ENCODE data around the gene AP4M1. TPM values are rescaled to one million over a fixed set of nuclear protein-coding genes. Genes with fewer than 3 reads are reported as not detected.

Gene AP4M1
- total and polyA plus RNA-seq, 2 donors (not counting 1 experiment from before 2014, with no cell fraction given), result 17.2 to 19.6 TPM

DNA sequence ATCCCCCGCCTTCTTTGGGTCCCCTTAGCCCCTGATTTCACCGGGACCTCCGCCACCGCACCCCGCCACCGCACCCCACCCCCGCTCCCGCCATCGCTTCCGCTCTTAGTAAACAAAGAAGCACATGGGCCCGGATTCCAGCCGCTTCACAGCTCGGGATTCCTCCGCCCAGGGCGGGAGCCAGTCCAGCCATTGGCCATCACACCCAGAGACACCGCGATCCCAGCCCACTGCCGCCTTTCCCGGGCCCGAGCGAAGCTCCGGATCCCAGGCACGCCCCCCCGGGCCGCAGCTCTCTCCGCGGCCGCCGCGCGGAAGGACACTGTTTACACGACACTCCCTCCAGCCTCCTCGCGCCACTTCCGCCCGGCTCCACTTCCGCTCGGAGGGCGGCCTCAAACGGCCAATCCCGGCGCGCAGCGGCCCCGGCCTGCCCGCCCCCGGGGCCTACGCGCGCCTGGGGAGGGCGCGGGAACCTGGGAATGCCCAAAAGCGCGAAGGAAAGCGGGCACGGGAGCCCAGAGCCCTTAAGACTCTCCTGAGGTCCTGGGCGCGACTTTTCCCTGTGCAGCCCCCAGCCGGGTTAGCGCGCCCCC, 925 bp upstream of the AP4M1 start:
- TF ChIP-seq, protein P1, sequence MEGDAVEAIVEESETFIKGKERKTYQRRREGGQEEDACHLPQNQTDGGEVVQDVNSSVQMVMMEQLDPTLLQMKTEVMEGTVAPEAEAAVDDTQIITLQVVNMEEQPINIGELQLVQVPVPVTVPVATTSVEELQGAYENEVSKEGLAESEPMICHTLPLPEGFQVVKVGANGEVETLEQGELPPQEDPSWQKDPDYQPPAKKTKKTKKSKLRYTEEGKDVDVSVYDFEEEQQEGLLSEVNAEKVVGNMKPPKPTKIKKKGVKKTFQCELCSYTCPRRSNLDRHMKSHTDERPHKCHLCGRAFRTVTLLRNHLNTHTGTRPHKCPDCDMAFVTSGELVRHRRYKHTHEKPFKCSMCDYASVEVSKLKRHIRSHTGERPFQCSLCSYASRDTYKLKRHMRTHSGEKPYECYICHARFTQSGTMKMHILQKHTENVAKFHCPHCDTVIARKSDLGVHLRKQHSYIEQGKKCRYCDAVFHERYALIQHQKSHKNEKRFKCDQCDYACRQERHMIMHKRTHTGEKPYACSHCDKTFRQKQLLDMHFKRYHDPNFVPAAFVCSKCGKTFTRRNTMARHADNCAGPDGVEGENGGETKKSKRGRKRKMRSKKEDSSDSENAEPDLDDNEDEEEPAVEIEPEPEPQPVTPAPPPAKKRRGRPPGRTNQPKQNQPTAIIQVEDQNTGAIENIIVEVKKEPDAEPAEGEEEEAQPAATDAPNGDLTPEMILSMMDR (conservative IDR thresholded peaks at IDR 0.05 in 1 of 2, IDR thresholded peaks at IDR 0.05 in 1 of 2; ENCODE audit: low read depth in 1 of 2, low read length in 2 of 2), result no peak
- TF ChIP-seq EZH2 (IDR thresholded peaks at IDR 0.05; ENCODE audit: low read length, missing control alignments), result no peak
- no peak overlapping the region for H2AFZ ChIP-seq (ENCODE audit: low read length)
- H4K20me1 ChIP-seq (ENCODE audit: control insufficient read depth, extremely low read depth, insufficient read depth, low read length), result no peaks in the 10 kb centered on the region
- H3K4me2 ChIP-seq (ENCODE audit: extremely low read depth, insufficient read depth, low read length), result peak overlapping the region; percentile 89
- peaks cover 7% of the 10 kb centered on the region for H3K4me1 ChIP-seq (ENCODE audit: control insufficient read depth, extremely low read depth, insufficient read depth, low read length)
- peak; percentile 98 to 99 for DNase-seq (ENCODE audit: low read depth in 2 of 2)
- peak overlapping the region; percentile 87 for H3K27ac ChIP-seq (ENCODE audit: insufficient read depth, low read length)
- H3K9me3 ChIP-seq (ENCODE audit: control insufficient read depth, insufficient read depth, low read depth, low read length), result no peaks in the 10 kb centered on the region
- peaks cover 26% of the 10 kb centered on the region for H3K36me3 ChIP-seq (ENCODE audit: control insufficient read depth, insufficient read depth, low read length)
- peaks cover 30% of the 10 kb centered on the region for H3K79me2 ChIP-seq (ENCODE audit: control insufficient read depth, insufficient read depth, low read length)
- H3K27me3 ChIP-seq (ENCODE audit: control insufficient read depth, insufficient read depth, low read length), result no peaks in the 10 kb centered on the region
- peak overlapping the region; percentile 77 to 90 (median 84) for H3K4me3 ChIP-seq (replicated peaks in 1 of 4; ENCODE audit: control extremely low read depth in 1 of 4, insufficient read depth in 1 of 4, low read depth in 3 of 4, low read length in 4 of 4)
- peak overlapping the region; percentile 77 for H3K9ac ChIP-seq (ENCODE audit: insufficient read depth, low read length)

DNA sequence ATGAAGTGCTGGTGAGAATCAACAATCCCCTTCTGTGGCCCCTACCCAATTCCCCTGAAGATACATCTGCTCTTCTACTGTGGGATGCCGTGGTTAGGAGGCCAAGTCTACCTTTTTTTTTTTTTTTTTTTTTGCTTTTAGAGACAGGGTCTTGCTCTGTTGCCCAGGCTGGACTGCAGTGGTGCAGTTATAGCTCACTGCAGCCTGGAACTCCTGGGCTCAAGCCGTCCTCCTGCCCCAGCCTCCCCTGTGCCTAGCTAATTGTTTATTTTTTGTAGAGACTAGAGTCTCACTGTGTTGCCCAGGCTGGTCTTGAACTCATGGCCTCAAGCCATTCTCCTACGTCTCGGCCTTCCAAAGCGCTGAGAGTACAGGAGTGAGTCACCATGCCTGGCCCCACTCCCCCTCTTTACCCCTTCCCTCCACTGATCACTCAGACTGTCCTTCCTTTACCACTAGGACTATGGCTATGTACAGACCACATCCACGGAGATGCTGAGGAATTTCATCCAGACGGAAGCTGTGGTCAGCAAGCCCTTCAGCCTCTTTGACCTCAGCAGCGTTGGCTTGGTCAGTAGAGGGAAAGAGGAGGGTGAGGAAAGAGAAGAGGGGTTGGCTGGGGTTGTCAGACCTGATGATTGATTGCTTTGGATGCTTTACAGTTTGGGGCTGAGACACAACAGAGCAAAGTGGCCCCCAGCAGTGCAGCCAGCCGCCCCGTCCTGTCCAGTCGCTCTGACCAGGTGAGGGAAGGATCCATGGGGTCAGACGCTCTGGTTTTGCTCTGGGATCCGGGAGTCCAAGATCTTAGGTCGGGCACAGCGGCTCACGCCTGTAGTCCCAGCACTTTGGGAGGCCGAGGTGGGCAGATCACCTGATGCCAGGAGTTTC, 1.8 kb downstream of the AP4M1 start:
- no peaks in the 10 kb centered on the region for H4K20me1 ChIP-seq (ENCODE audit: control insufficient read depth, extremely low read depth, insufficient read depth, low read length)
- no peak overlapping the region for H2AFZ ChIP-seq (ENCODE audit: low read length)
- H3K27me3 ChIP-seq (ENCODE audit: control insufficient read depth, insufficient read depth, low read length), result no peaks in the 10 kb centered on the region
- H3K27ac ChIP-seq (ENCODE audit: insufficient read depth, low read length), result peak overlapping the region; percentile 87
- peak overlapping the region in 2 of 4 experiments; percentile 23 to 81 for H3K4me3 ChIP-seq (replicated peaks in 1 of 4; ENCODE audit: control extremely low read depth in 1 of 4, insufficient read depth in 1 of 4, low read depth in 3 of 4, low read length in 4 of 4)
- H3K36me3 ChIP-seq (ENCODE audit: control insufficient read depth, insufficient read depth, low read length), result peaks cover 22% of the 10 kb centered on the region
- H3K9ac ChIP-seq (ENCODE audit: insufficient read depth, low read length), result no peak overlapping the region
- H3K9me3 ChIP-seq (ENCODE audit: control insufficient read depth, insufficient read depth, low read depth, low read length), result no peaks in the 10 kb centered on the region
- TF ChIP-seq, protein P1 (conservative IDR thresholded peaks at IDR 0.05 in 1 of 2, IDR thresholded peaks at IDR 0.05 in 1 of 2; ENCODE audit: low read depth in 1 of 2, low read length in 2 of 2), result no peak
- TF ChIP-seq EZH2 (IDR thresholded peaks at IDR 0.05; ENCODE audit: low read length, missing control alignments), result no peak
- H3K4me2 ChIP-seq (ENCODE audit: extremely low read depth, insufficient read depth, low read length), result peak overlapping the region; percentile 42
- H3K79me2 ChIP-seq (ENCODE audit: control insufficient read depth, insufficient read depth, low read length), result peaks cover 22% of the 10 kb centered on the region
- peaks cover 7% of the 10 kb centered on the region for H3K4me1 ChIP-seq (ENCODE audit: control insufficient read depth, extremely low read depth, insufficient read depth, low read length)
- peak; percentile 92 to 99 for DNase-seq (ENCODE audit: low read depth in 2 of 2)

DNA sequence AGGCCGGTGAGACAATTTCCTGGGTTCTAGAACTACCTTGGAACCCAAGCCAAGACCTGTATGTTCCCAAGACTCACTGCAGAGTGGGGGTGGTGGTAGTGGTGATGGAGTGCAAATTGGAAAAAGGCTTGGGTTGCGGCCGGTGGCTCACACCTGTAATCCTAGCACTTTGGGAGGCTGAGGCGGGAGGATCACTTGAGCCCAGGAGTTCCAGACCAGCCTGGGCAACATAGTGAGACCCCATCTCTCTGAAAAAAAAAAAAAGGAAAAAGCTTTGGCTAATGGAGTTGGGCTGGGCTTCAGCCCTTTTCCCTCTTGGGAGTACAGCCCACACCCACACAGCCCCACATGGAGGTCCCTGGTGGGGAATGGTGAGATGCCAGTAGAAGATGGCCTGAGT, 4.1 kb downstream of the AP4M1 start:
- Histone ChIP-seq H3K79me2 (ENCODE audit: control insufficient read depth, insufficient read depth, low read length) (peaks cover 3% of the 10 kb centered on the region), H2AFZ (ENCODE audit: low read length) (no peak overlapping the region), H3K9ac (ENCODE audit: insufficient read depth, low read length) (no peak overlapping the region), H3K4me1 (ENCODE audit: control insufficient read depth, extremely low read depth, insufficient read depth, low read length) (peaks cover 7% of the 10 kb centered on the region), H3K27ac (ENCODE audit: insufficient read depth, low read length) (no peak overlapping the region), H3K27me3 (ENCODE audit: control insufficient read depth, insufficient read depth, low read length) (no peaks in the 10 kb centered on the region), H3K9me3 (ENCODE audit: control insufficient read depth, insufficient read depth, low read depth, low read length) (no peaks in the 10 kb centered on the region), H3K4me3 (replicated peaks in 1 of 4; ENCODE audit: control extremely low read depth in 1 of 4, insufficient read depth in 1 of 4, low read depth in 3 of 4, low read length in 4 of 4) (no peak overlapping the region), H4K20me1 (ENCODE audit: control insufficient read depth, extremely low read depth, insufficient read depth, low read length) (no peaks in the 10 kb centered on the region), H3K36me3 (ENCODE audit: control insufficient read depth, insufficient read depth, low read length) (peaks cover 20% of the 10 kb centered on the region), H3K4me2 (ENCODE audit: extremely low read depth, insufficient read depth, low read length) (no peak overlapping the region)
- no peak for TF ChIP-seq EZH2 (IDR thresholded peaks at IDR 0.05; ENCODE audit: low read length, missing control alignments)
- TF ChIP-seq, protein P1 (conservative IDR thresholded peaks at IDR 0.05 in 1 of 2, IDR thresholded peaks at IDR 0.05 in 1 of 2; ENCODE audit: low read depth in 1 of 2, low read length in 2 of 2), result no peak
- no peak for DNase-seq (ENCODE audit: low read depth in 2 of 2)

Measured in fibroblast of lung (primary cell).